H1 (cell line): ENCODE data around the gene FNDC11. TPM values are rescaled to one million over a fixed set of nuclear protein-coding genes. Genes with fewer than 3 reads are reported as not detected.

ENCODE experiments used
- CTCF ChIA-PET: fragments of 300-600 bp; sonication (Branson Sonifier 250); formaldehyde crosslinking; loops from one replicate; lab custom pipeline; 2021; ENCODE audit not compliant: partially characterized antibody; lab: Charles Lee
- POLR2A ChIA-PET: fragments of 300-600 bp; sonication (Branson Sonifier 250); formaldehyde crosslinking; loops from one replicate; lab custom pipeline; 2021; ENCODE audit warnings: inconsistent platforms; ENCODE audit not compliant: partially characterized antibody; lab: Charles Lee
- DNase-seq, 2 experiments: peaks; one replicate each; pipeline versions ENCODE4 v3.0.0 to v3.0.0-alpha.2; 2010 to 2022; ENCODE audit warnings: low spot score in 2 of 2, low read depth in 1 of 2, mixed read lengths in 1 of 2
- FAIRE-seq: peaks from 2 replicates; lab custom pipeline; 2011; peaks lifted over from hg19 to GRCh38; lab: Jason Lieb, UNC
- H2AFZ ChIP-seq: 2 replicates; pipeline ENCODE4 v1.8.1; 2012; ENCODE audit warnings: low read length, inconsistent platforms
- H2AK5ac ChIP-seq: 2 replicates; pipeline ENCODE4 v1.6.1; 2013; ENCODE audit warnings: low read depth, low read length
- H2BK120ac ChIP-seq: replicated peaks from 2 replicates; pipeline ENCODE3; 2013; ENCODE audit warnings: low read depth, low read length, inconsistent platforms
- H2BK12ac ChIP-seq: 2 replicates; pipeline ENCODE4 v1.6.1; 2013; ENCODE audit warnings: low read depth, low read length
- H2BK15ac ChIP-seq: 2 replicates; pipeline ENCODE4 v1.6.1; 2013; ENCODE audit warnings: low read length
- H2BK20ac ChIP-seq: 2 replicates; pipeline ENCODE4 v1.6.1; 2013; ENCODE audit warnings: low read length
- H2BK5ac ChIP-seq: 2 replicates; pipeline ENCODE4 v1.6.1; 2013; ENCODE audit warnings: low read depth, low read length
- H3K14ac ChIP-seq: 2 replicates; pipeline ENCODE4 v1.6.1; 2013; ENCODE audit warnings: inconsistent platforms; ENCODE audit not compliant: insufficient read length
- H3K18ac ChIP-seq: 2 replicates; pipeline ENCODE4 v1.6.1; 2013; ENCODE audit warnings: low read length; ENCODE audit errors: extremely low read depth
- H3K23ac ChIP-seq: 2 replicates; pipeline ENCODE4 v1.6.1; 2013; ENCODE audit warnings: inconsistent platforms; ENCODE audit not compliant: insufficient read length
- H3K23me2 ChIP-seq: 2 replicates; pipeline ENCODE4 v1.6.1; 2013; ENCODE audit warnings: low read depth, low read length
- H3K27ac ChIP-seq: 2 replicates; pipeline ENCODE4 v1.6.1; 2011; ENCODE audit warnings: low read depth, low read length, inconsistent platforms
- H3K27me3 ChIP-seq, 4 experiments: replicated peaks in 1 of 4; 1 replicate in 1 of 4; 2 replicates in 3 of 4; pipeline versions ENCODE4 v1.6.1 to v1.8.1; 2011 to 2013; ENCODE audit warnings: low read length in 3 of 4, mild to moderate bottlenecking in 3 of 4, inconsistent platforms in 2 of 4, mixed read lengths in 2 of 4, moderate library complexity in 1 of 4; ENCODE audit not compliant: control insufficient read depth in 3 of 4, insufficient read depth in 3 of 4; ENCODE audit errors: extremely low read depth in 1 of 4
- H3K36me3 ChIP-seq, 4 experiments: 2 replicates each; pipeline versions ENCODE4 v1.6.1 to v1.8.1; 2011 to 2013; ENCODE audit warnings: mild to moderate bottlenecking in 4 of 4, low read length in 3 of 4, moderate library complexity in 2 of 4, control low read depth in 1 of 4, inconsistent platforms in 1 of 4; ENCODE audit not compliant: insufficient read depth in 4 of 4, control insufficient read depth in 2 of 4
- H3K4ac ChIP-seq: replicated peaks from 2 replicates; pipeline ENCODE3; 2013; ENCODE audit warnings: low read length, low read depth, mixed read lengths, inconsistent platforms; ENCODE audit not compliant: insufficient read length
- H3K4me1 ChIP-seq, 4 experiments: replicated peaks in 1 of 4; 1 replicate in 1 of 4; 2 replicates in 3 of 4; pipeline versions ENCODE4 v1.6.1 to v1.8.1; 2011 to 2013; ENCODE audit warnings: low read length in 3 of 4, inconsistent platforms in 2 of 4, mixed read lengths in 1 of 4; ENCODE audit not compliant: insufficient read depth in 4 of 4, control insufficient read depth in 3 of 4
- H3K4me2 ChIP-seq, 2 experiments: 2 replicates each; pipeline versions ENCODE4 v1.6.1 to v1.8.1; 2011 to 2013; ENCODE audit warnings: low read depth in 2 of 2, low read length in 2 of 2, control low read depth in 1 of 2, inconsistent platforms in 1 of 2, mild to moderate bottlenecking in 1 of 2; ENCODE audit not compliant: insufficient read depth in 1 of 2
- H3K4me3 ChIP-seq, 4 experiments: fragments of 200-600, 300-600 bp in 1 of 4; sonication (generic), shearing (Covaris generic), sonication (Bioruptor Twin) in 1 of 4; 2 replicates each; pipeline versions ENCODE4 v1.5.1 to v1.8.1; 2011 to 2016; ENCODE audit warnings: low read length in 4 of 4, low read depth in 3 of 4, control low read depth in 2 of 4, inconsistent platforms in 2 of 4, mild to moderate bottlenecking in 2 of 4, mixed read lengths in 1 of 4, moderate library complexity in 1 of 4; ENCODE audit not compliant: insufficient read depth in 2 of 4; ENCODE audit errors: extremely low read depth in 1 of 4
- H3K56ac ChIP-seq: replicated peaks from 2 replicates; pipeline ENCODE3; 2013; ENCODE audit warnings: low read depth, mild to moderate bottlenecking, mixed read lengths, low read length, inconsistent platforms; ENCODE audit not compliant: insufficient read length
- H3K79me1 ChIP-seq: 2 replicates; pipeline ENCODE4 v1.6.1; 2013; ENCODE audit warnings: low read depth, low read length, control low read depth
- H3K79me2 ChIP-seq, 2 experiments: 2 replicates each; pipeline versions ENCODE4 v1.6.1 to v1.8.1; 2012 to 2013; ENCODE audit warnings: low read length in 2 of 2, mild to moderate bottlenecking in 2 of 2, inconsistent platforms in 1 of 2; ENCODE audit not compliant: insufficient read depth in 2 of 2, control insufficient read depth in 1 of 2
- H3K9ac ChIP-seq, 4 experiments: replicated peaks in 1 of 4; 1 replicate in 1 of 4; 2 replicates in 3 of 4; pipeline versions ENCODE4 v1.6.1 to v1.8.1; 2011 to 2013; ENCODE audit warnings: low read depth in 3 of 4, low read length in 3 of 4, control low read depth in 2 of 4, mild to moderate bottlenecking in 2 of 4, moderate library complexity in 2 of 4, inconsistent platforms in 1 of 4; ENCODE audit errors: extremely low read depth in 1 of 4
- H3K9me3 ChIP-seq, 2 experiments: 2 replicates each; pipeline versions ENCODE4 v1.6.1 to v1.8.1; 2012 to 2013; ENCODE audit warnings: mild to moderate bottlenecking in 2 of 2, moderate library complexity in 2 of 2, control low read depth in 1 of 2, inconsistent platforms in 1 of 2, low read depth in 1 of 2, low read length in 1 of 2, mixed read lengths in 1 of 2; ENCODE audit not compliant: insufficient read depth in 2 of 2
- H4K20me1 ChIP-seq, 2 experiments: replicated peaks in 1 of 2; 2 replicates each; pipeline versions ENCODE3 to v1.8.1; 2011 to 2013; ENCODE audit warnings: inconsistent platforms in 2 of 2, low read length in 2 of 2, mild to moderate bottlenecking in 1 of 2; ENCODE audit not compliant: insufficient read depth in 2 of 2, control insufficient read depth in 1 of 2
- H4K5ac ChIP-seq: 2 replicates; pipeline ENCODE4 v1.6.1; 2013; ENCODE audit warnings: low read length, low read depth, mixed read lengths, inconsistent platforms; ENCODE audit not compliant: insufficient read length
- H4K8ac ChIP-seq: 2 replicates; pipeline ENCODE4 v1.8.0; 2013; ENCODE audit warnings: mild to moderate bottlenecking, moderate library complexity, low read length, inconsistent platforms; ENCODE audit not compliant: insufficient read depth; ENCODE audit errors: extremely low read depth
- H4K91ac ChIP-seq: replicated peaks from 2 replicates; pipeline ENCODE3; 2013; ENCODE audit warnings: low read length, mixed read lengths, inconsistent platforms; ENCODE audit not compliant: insufficient read length
- CTBP2 ChIP-seq: IDR thresholded peaks from 2 replicates; pipeline ENCODE4 v1.7.0; 2011; ENCODE audit warnings: borderline replicate concordance, mild to moderate bottlenecking, moderate library complexity, mixed read lengths, low read length; ENCODE audit not compliant: insufficient read depth, insufficient read length
- CTCF ChIP-seq, 3 experiments: IDR thresholded peaks; 1 replicate in 2 of 3; 2 replicates in 1 of 3; pipeline versions ENCODE4 v1.5.1 to v1.6.1; 2011; ENCODE audit warnings: low read length in 3 of 3, mild to moderate bottlenecking in 3 of 3, inconsistent platforms in 2 of 3, low read depth in 1 of 3, moderate library complexity in 1 of 3; ENCODE audit not compliant: insufficient read depth in 1 of 3; ENCODE audit errors: control extremely low read depth in 1 of 3
- FOSL1 ChIP-seq: IDR thresholded peaks from 2 replicates; pipeline ENCODE4 v1.6.1; 2011; ENCODE audit warnings: mild to moderate bottlenecking, low read depth, low read length, moderate library complexity; ENCODE audit not compliant: insufficient read depth
- JUN ChIP-seq: IDR thresholded peaks from 2 replicates; pipeline ENCODE4 v1.6.1; 2011; ENCODE audit warnings: low read depth, mild to moderate bottlenecking, improper control_type of control experiment, low read length
- NRF1 ChIP-seq: IDR thresholded peaks from 2 replicates; pipeline ENCODE4 v1.6.1; 2011; ENCODE audit warnings: mild to moderate bottlenecking, low read depth, low read length, improper control_type of control experiment
- RFX5 ChIP-seq: IDR thresholded peaks from 2 replicates; pipeline ENCODE4 v1.6.1; 2011; ENCODE audit warnings: low read depth, low read length, improper control_type of control experiment, borderline replicate concordance
- SAP30 ChIP-seq: fragments of 300-600 bp; sonication (generic); IDR thresholded peaks from 2 replicates; pipeline ENCODE4 v1.7.1; 2012; ENCODE audit warnings: low read length, moderate library complexity, mild to moderate bottlenecking, inconsistent platforms; ENCODE audit not compliant: insufficient read depth, insufficient replicate concordance
- TAF1 ChIP-seq: IDR thresholded peaks from 2 replicates; pipeline ENCODE4 v1.6.1; 2011; ENCODE audit warnings: mild to moderate bottlenecking, low read depth, low read length
- TBP ChIP-seq: IDR thresholded peaks from 2 replicates; pipeline ENCODE4 v1.6.1; 2011; ENCODE audit warnings: low read depth, low read length, improper control_type of control experiment
- USF2 ChIP-seq: IDR thresholded peaks from 2 replicates; pipeline ENCODE4 v1.6.1; 2011; ENCODE audit warnings: low read length, improper control_type of control experiment
- WGBS, 2 experiments: shearing (Covaris generic) in 1 of 2; methylation state at CpG; one replicate each; pipeline versions ENCODE4 v1.1.6 to v1.1.7; 2013 to 2015; ENCODE audit warnings: low lambda C conversion rate in 2 of 2, mixed read lengths in 2 of 2, inconsistent platforms in 1 of 2, low coverage in 1 of 2, missing lambda C conversion rate in 1 of 2; ENCODE audit not compliant: insufficient replicate concordance in 2 of 2, insufficient coverage in 1 of 2, insufficient read length in 1 of 2; ENCODE audit errors: extremely low coverage in 1 of 2, missing lambda C conversion rate in 1 of 2; 5-methylcytosine and 5-hydroxymethylcytosine counted together
- polyA plus RNA-seq, 7 experiments: library from polyadenylated mRNA; depleted of rRNA in 3 of 7; stranded (reverse) in 5 of 7; unstranded in 2 of 7; fragments of >200 nt in 5 of 7; fragments of 200-250 nt in 2 of 7; gene quantifications; 1 replicate in 5 of 7; 2 replicates in 1 of 7; 4 replicates in 1 of 7; pipeline versions ENCODE4 v1.2.1 to v1.2.3, GENCODE V29; 2011 to 2013; ENCODE audit warnings: missing spikeins in 2 of 7, mixed read lengths in 2 of 7
- total RNA-seq: library from RNA; stranded (reverse); fragmentation: NEBNext Ultra II Directional; extraction: Animal tissue kit (Norgen Biotek cat#: 25700); gene quantifications from 2 replicates; pipeline ENCODE4 v1.2.1, GENCODE V29; 2021

Gene FNDC11
- total and polyA plus RNA-seq, 2 of the 8 experiments (the other 6 are each of a cell fraction or from before 2014, with no cell fraction given), result 2.6 to 8.8 TPM

- H4K8ac ChIP-seq, result no peak overlapping the region
- no peaks in the 10 kb centered on the region for H3K27me3 ChIP-seq
- no peak overlapping the region for H2BK5ac ChIP-seq
- H2AK5ac ChIP-seq, result no peak overlapping the region
- peaks cover 2 to 22% (median 7%) of the 10 kb centered on the region in 4 experiments; a peak in 6 of 8 replicates for H3K36me3 ChIP-seq
- peaks cover 0 to 4% of the 10 kb centered on the region in 2 experiments for H4K20me1 ChIP-seq
- H3K9ac ChIP-seq, result no peak overlapping the region
- H3K27ac ChIP-seq, result no peak overlapping the region
- no peaks in the 10 kb centered on the region for H3K79me2 ChIP-seq
- ChIA-PET CTCF (interaction anchor here (1.1 kb wide), 1 partner anchor 58 kb away, joined by 3 read pairs; no protein-coding TSS in a partner anchor), POLR2A (no interaction called here)
- no peak overlapping the region for H2BK12ac ChIP-seq
- H3K23ac ChIP-seq, result no peak overlapping the region
- no peak overlapping the region for H3K4ac ChIP-seq
- H3K18ac ChIP-seq, result no peak overlapping the region
- H3K23me2 ChIP-seq, result no peaks in the 10 kb centered on the region
- no peak overlapping the region for H2BK15ac ChIP-seq
- H3K14ac ChIP-seq, result no peak overlapping the region
- H2AFZ ChIP-seq, result no peak overlapping the region
- H3K4me2 ChIP-seq, result no peak overlapping the region
- H2BK120ac ChIP-seq, result no peak overlapping the region
- no peak overlapping the region for H4K5ac ChIP-seq
- H3K79me1 ChIP-seq, result peaks cover 2% of the 10 kb centered on the region; the same call in 1 of the 2 replicates
- 88% methylated on average over 6 of the region's 6 CpGs; no CpG with 5 or more reads in 1 of the 2 experiments for WGBS, 2 experiments
- H3K4me3 ChIP-seq, result no peak overlapping the region
- FAIRE-seq (no peak), DNase-seq (no peak)
- H3K9me3 ChIP-seq, result no peaks in the 10 kb centered on the region
- H3K4me1 ChIP-seq, result no peaks in the 10 kb centered on the region
- H2BK20ac ChIP-seq, result no peak overlapping the region
- no peak overlapping the region for H3K56ac ChIP-seq
- H4K91ac ChIP-seq, result no peak overlapping the region
- TF ChIP-seq JUN (no peak), NRF1 (no peak), FOSL1 (no peak), RFX5 (no peak), CTCF (IDR thresholded peaks at IDR 0.05; ENCODE audit: control extremely low read depth in 1 of 3, insufficient read depth in 1 of 3, low read depth in 1 of 3, low read length in 3 of 3) (no peak), SAP30 (no peak), TAF1 (no peak), CTBP2 (no peak), USF2 (no peak), TBP (no peak)
Observed at GRCh38 chr20:63596423-63596822, 42.5 kb downstream of the FNDC11 start.
